Panc1 (cell line): ENCODE data around the gene USP28. TPM values are rescaled to one million over a fixed set of nuclear protein-coding genes. Genes with fewer than 3 reads are reported as not detected.
A peak's percentile ranks its signal among the peaks of the same experiment; 100 is the strongest.

Source experiments
- ATAC-seq: fragments of 200-7000 bp; cut with Tn5 transposase; 2 replicates; pipeline ENCODE4 v1.9.1; 2020; ENCODE audit warnings: mild to moderate bottlenecking, moderate library complexity
- BruUV-seq: library from RNA; stranded (reverse); fragments of 400-500 nt; replicated peaks from 2 replicates; lab custom pipeline; 2021; lab: Mats Ljungman, UMichigan
- CTCF ChIA-PET: fragments of 300-600 bp; sonication (Branson Sonifier 250); formaldehyde crosslinking; loops from one replicate; lab custom pipeline; 2022; ENCODE audit warnings: antibody characterized with exemption; lab: Charles Lee
- POLR2A ChIA-PET: fragments of 300-600 bp; sonication (Branson Sonifier 250); formaldehyde crosslinking; loops from one replicate; lab custom pipeline; 2022; ENCODE audit warnings: antibody characterized with exemption; lab: Charles Lee
- DNase-seq: peaks from one replicate; pipeline ENCODE4 v3.0.0-alpha.2; 2010; ENCODE audit warnings: low read depth, low spot score
- H3K27ac ChIP-seq: 2 replicates; pipeline ENCODE4 v1.5.1; 2011; ENCODE audit warnings: mild to moderate bottlenecking, low read length, inconsistent platforms
- H3K27me3 ChIP-seq: fragments of 200-500 bp; sonication (Bioruptor generic); 2 replicates; pipeline ENCODE4 v1.6.0; 2014; ENCODE audit warnings: low read length, inconsistent platforms; ENCODE audit not compliant: control insufficient read depth, insufficient read depth
- H3K36me3 ChIP-seq: fragments of 200-500 bp; sonication (Bioruptor generic); 2 replicates; pipeline ENCODE4 v1.5.1; 2014; ENCODE audit warnings: inconsistent platforms, mild to moderate bottlenecking, low read length, moderate library complexity; ENCODE audit not compliant: control insufficient read depth, insufficient read depth
- H3K4me1 ChIP-seq: 2 replicates; pipeline ENCODE4 v1.5.1; 2011; ENCODE audit warnings: inconsistent platforms, mild to moderate bottlenecking, low read length, moderate library complexity; ENCODE audit not compliant: control insufficient read depth, insufficient read depth
- H3K4me3 ChIP-seq, 2 experiments: 2 replicates each; pipeline ENCODE4 v1.5.1; 2011 to 2012; ENCODE audit warnings: low read depth in 2 of 2, low read length in 2 of 2, mild to moderate bottlenecking in 2 of 2, inconsistent platforms in 1 of 2, moderate library complexity in 1 of 2
- H3K9me3 ChIP-seq: fragments of 200-500 bp; sonication (Bioruptor generic); 2 replicates; pipeline ENCODE4 v1.5.1; 2014; ENCODE audit warnings: low read depth, mild to moderate bottlenecking, inconsistent platforms, low read length, moderate library complexity; ENCODE audit not compliant: control insufficient read depth, insufficient read depth
- CTCF ChIP-seq: fragments of 450-650 bp; IDR thresholded peaks from 2 replicates; pipeline ENCODE4 v1.5.1; 2017; ENCODE audit warnings: mild to moderate bottlenecking
- POLR2AphosphoS5 ChIP-seq: IDR thresholded peaks from 2 replicates; pipeline ENCODE4 v1.6.1; 2012; ENCODE audit warnings: mild to moderate bottlenecking, low read depth, low read length, moderate library complexity
- REST ChIP-seq, 2 experiments: IDR thresholded peaks; 2 replicates each; pipeline ENCODE4 v1.6.1; 2011 to 2012; ENCODE audit warnings: low read depth in 2 of 2, control low read depth in 1 of 2, low read length in 1 of 2, mild to moderate bottlenecking in 1 of 2, moderate library complexity in 1 of 2; ENCODE audit not compliant: insufficient read depth in 1 of 2
- SIN3A ChIP-seq: IDR thresholded peaks from 2 replicates; pipeline ENCODE4 v1.6.1; 2012; ENCODE audit warnings: low read depth, mild to moderate bottlenecking, low read length, moderate library complexity, borderline replicate concordance; ENCODE audit not compliant: insufficient read depth
- TCF7L2 ChIP-seq: IDR thresholded peaks from 2 replicates; pipeline ENCODE4 v1.6.1; 2011; ENCODE audit warnings: mild to moderate bottlenecking, low read depth, low read length, inconsistent platforms
- in situ Hi-C: cut with HindIII; loops from 2 replicates; pipeline ENCODE4 v1.10.0; 2016; ENCODE audit warnings: low sequenced_read_pairs, low pct_unique_long_range_greater_than_20kb
- intact Hi-C: fragments of 100-400 bp; cut with micrococcal nuclease; formaldehyde crosslinking; loops from one replicate; pipeline ENCODE4 v1.10.0; 2022; ENCODE audit not compliant: unreplicated experiment
- total RNA-seq: library from RNA; stranded (reverse); gene quantifications from one replicate; pipeline ENCODE4 v1.2.1, GENCODE V29; 2021; ENCODE audit not compliant: unreplicated experiment

USP28 gene
- total RNA-seq, 1 experiment from 2014 or later, result 52.3 TPM

- ATAC-seq (no peak), DNase-seq (no peak)
- Histone ChIP-seq H3K27ac (no peak overlapping the region), H3K4me3 (no peak overlapping the region), H3K4me1 (peaks cover 22% of the 10 kb centered on the region), H3K27me3 (no peaks in the 10 kb centered on the region), H3K36me3 (no peaks in the 10 kb centered on the region), H3K9me3 (no peaks in the 10 kb centered on the region)
- ChIA-PET CTCF (no interaction called here), POLR2A (no interaction called here)
- no TSS peak for BruUV-seq
- no peak for TF ChIP-seq SIN3A
- TF ChIP-seq POLR2AphosphoS5, result no peak
- TF ChIP-seq REST (IDR thresholded peaks at IDR 0.05; ENCODE audit: insufficient read depth in 1 of 2, low read depth in 2 of 2, low read length in 1 of 2), result no peak
- no peak for TF ChIP-seq CTCF
- no peak for TF ChIP-seq TCF7L2
- in situ Hi-C loops (no loop called here), intact Hi-C loops (no loop called here)
Measured at GRCh38 chr11:113877670-113878055, 2.3 kb upstream of the USP28 start.

- DNase-seq (no peak), ATAC-seq (no peak)
- ChIA-PET POLR2A (interaction anchor here (0.6 kb wide), 2 partner anchors 172 to 424 kb away, joined by 3 to 6 read pairs; no protein-coding TSS in a partner anchor), CTCF (no interaction called here)
- Histone ChIP-seq H3K27me3 (no peaks in the 10 kb centered on the region), H3K4me1 (peaks cover 22% of the 10 kb centered on the region), H3K36me3 (no peaks in the 10 kb centered on the region), H3K27ac (peak overlapping the region; percentile 99), H3K4me3 (peak overlapping the region; percentile 71 to 87), H3K9me3 (no peaks in the 10 kb centered on the region)
- BruUV-seq, result no TSS peak
- intact Hi-C loops (no loop called here), in situ Hi-C loops (no loop called here)
- TF ChIP-seq SIN3A (no peak), TCF7L2 (no peak), REST (IDR thresholded peaks at IDR 0.05; ENCODE audit: insufficient read depth in 1 of 2, low read depth in 2 of 2, low read length in 1 of 2) (no peak), POLR2AphosphoS5 (no peak), CTCF (no peak)
Measured at GRCh38 chr11:113876798-113877669, 1.7 kb upstream of the USP28 start.
